LNCAP (cell line): Measurements from ENCODE around the gene PEX12.

ENCODE experiments used
- CTCF ChIP-seq: fragments of 450-650 bp; IDR thresholded peaks from 2 replicates; pipeline ENCODE4 v1.5.1; 2017; ENCODE audit warnings: mild to moderate bottlenecking

Gene PEX12

GRCh38 chr17:35575759-35576158, 2.6 kb downstream of the PEX12 start:
- TF ChIP-seq CTCF, result no peak

GRCh38 chr17:35569405-35569804, 9.0 kb downstream of the PEX12 start:
- TF ChIP-seq CTCF, result no peak

- no peak for TF ChIP-seq CTCF
Measured at GRCh38 chr17:35568561-35568960, 9.8 kb downstream of the PEX12 start.

DNA sequence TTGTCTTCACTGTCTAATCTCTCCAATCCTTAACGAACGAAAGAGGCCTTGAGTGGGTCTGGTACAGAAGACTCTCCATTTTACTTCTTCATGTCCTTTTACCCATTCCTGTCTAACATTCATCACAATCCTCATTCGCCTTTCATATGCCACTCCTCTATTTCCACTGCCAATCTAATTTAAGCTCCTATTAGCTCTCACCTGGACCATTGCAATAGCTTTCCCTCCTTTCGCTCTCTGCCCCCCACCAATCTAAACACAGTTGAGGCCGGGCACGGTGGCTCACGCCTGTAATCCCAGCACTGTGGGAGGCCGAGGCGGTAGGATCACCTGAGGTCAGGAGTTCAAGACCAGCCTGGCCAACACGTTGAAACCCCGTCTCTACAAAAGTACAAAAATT, 11.4 kb downstream of the PEX12 start:
- TF ChIP-seq CTCF, result no peak

DNA sequence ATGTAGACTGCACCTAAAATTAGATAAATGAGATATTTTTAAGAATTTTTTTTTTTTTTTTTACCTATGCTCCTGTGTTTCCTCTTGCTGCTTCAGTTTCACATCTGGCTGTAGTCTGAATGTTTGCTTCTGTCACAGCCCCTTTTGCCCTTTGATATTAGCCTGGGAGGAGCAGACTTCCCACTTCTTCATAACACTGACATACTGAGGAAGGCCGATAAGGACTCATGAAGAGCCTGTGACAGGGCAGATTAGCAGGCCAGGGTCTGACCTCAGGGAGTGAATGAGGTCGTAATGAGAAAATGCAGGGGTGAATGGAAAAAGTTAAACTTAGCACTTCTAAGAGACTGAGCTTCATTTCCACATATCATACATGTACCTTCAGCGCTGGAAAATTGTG, 17.7 kb downstream of the PEX12 start, which contains the start of gene SLFN14:
SLFN14 (minus strand) TSS at position 117 of the 400 bp plus-strand sequence. CDS start 2,757 bp downstream, outside the sequence.
- TF ChIP-seq CTCF, result no peak

GRCh38 chr17:35559495-35560210, 18.7 kb downstream of the PEX12 start:
- no peak for TF ChIP-seq CTCF

GRCh38 chr17:35557353-35557752, 21.0 kb downstream of the PEX12 start:
- no peak for TF ChIP-seq CTCF

- TF ChIP-seq CTCF, result no peak
Measured at GRCh38 chr17:35555691-35556090, 22.7 kb downstream of the PEX12 start.
